Measurements from ENCODE around the gene TTC28. TPM values are rescaled to one million over a fixed set of nuclear protein-coding genes. Genes with fewer than 3 reads are reported as not detected.
"Not testable (repeated sequence)": the region's sequence is repeated elsewhere in the genome, so short reads cannot be mapped to it uniquely, and the experiment has no call there.

The TTC28 gene
- total RNA-seq, 4 donors from 2014 or later, result 35.6 to 42.6 (median 36.9) TPM

DNA sequence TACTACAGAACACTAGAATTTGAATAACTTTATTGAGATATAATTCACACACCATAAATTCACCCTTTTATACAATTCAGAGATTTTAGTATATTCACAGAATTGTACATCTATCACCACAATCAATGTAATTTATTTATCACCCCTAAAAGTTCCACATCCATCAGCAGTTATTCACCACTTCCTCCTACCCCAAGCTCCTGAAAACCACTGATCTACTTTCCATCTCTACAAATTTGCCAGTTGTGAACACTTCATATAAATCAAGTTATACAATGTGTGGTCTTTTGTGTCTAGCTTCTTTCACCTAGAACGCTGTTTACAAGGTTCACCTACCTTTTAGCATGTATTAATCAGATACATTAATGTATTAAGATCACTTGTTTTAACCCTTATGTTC lies 179.6 kb downstream of the TTC28 start:
- H3K9me3 ChIP-seq, result no peaks in the 10 kb centered on the region
- H3K27me3 ChIP-seq, result no peaks in the 10 kb centered on the region
- WGBS, result 46% methylated on average over 1 of the region's 1 CpG
- TF ChIP-seq POLR2A (IDR thresholded peaks at IDR 0.05; ENCODE audit: low read depth) (no peak), POLR2AphosphoS5 (IDR thresholded peaks at IDR 0.05) (no peak), EP300 (IDR thresholded peaks at IDR 0.05) (no peak)
- TF ChIP-seq, protein P1, sequence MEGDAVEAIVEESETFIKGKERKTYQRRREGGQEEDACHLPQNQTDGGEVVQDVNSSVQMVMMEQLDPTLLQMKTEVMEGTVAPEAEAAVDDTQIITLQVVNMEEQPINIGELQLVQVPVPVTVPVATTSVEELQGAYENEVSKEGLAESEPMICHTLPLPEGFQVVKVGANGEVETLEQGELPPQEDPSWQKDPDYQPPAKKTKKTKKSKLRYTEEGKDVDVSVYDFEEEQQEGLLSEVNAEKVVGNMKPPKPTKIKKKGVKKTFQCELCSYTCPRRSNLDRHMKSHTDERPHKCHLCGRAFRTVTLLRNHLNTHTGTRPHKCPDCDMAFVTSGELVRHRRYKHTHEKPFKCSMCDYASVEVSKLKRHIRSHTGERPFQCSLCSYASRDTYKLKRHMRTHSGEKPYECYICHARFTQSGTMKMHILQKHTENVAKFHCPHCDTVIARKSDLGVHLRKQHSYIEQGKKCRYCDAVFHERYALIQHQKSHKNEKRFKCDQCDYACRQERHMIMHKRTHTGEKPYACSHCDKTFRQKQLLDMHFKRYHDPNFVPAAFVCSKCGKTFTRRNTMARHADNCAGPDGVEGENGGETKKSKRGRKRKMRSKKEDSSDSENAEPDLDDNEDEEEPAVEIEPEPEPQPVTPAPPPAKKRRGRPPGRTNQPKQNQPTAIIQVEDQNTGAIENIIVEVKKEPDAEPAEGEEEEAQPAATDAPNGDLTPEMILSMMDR (IDR thresholded peaks at IDR 0.05), result no peak
- H3K4me1 ChIP-seq, result no peaks in the 10 kb centered on the region
- H3K4me3 ChIP-seq, result no peak overlapping the region
- intact Hi-C loops (cut with DNase I), result no loop called here
- no peaks in the 10 kb centered on the region for H3K36me3 ChIP-seq
- H3K27ac ChIP-seq (replicated peaks in 1 of 4), result no peak overlapping the region
- no peak for DNase-seq (ENCODE audit: extremely low spot score)

DNA sequence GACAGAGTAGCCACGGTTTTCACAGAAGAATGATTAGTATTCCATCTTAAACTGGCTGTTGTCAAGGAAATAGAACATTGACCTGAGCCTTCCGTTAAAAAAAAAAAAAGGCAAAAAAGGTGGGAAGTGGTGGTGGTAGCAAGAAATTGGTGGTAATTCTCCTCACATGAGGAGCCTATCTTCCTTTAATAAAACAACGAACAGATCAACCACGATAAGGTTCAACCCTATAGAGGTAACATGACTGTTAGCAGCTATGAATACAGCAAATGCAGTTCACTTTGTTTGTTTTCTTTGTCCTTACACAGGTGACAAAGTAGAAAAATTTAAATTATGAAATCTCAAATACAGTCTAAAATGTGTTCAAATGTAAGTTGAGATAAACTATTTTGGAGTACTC lies 181.6 kb downstream of the TTC28 start:
- TF ChIP-seq POLR2AphosphoS5 (IDR thresholded peaks at IDR 0.05) (no peak), EP300 (IDR thresholded peaks at IDR 0.05) (no peak), POLR2A (IDR thresholded peaks at IDR 0.05; ENCODE audit: low read depth) (no peak)
- TF ChIP-seq, protein P1 (IDR thresholded peaks at IDR 0.05), result no peak
- Histone ChIP-seq H3K27me3 (no peaks in the 10 kb centered on the region), H3K9me3 (no peaks in the 10 kb centered on the region), H3K27ac (replicated peaks in 1 of 4) (no peak overlapping the region), H3K36me3 (no peaks in the 10 kb centered on the region), H3K4me1 (no peaks in the 10 kb centered on the region), H3K4me3 (no peak overlapping the region)
- intact Hi-C loops (cut with DNase I), result no loop called here
- no peak for DNase-seq (ENCODE audit: extremely low spot score)
- WGBS, result 87% methylated on average over 4 of the region's 4 CpGs

DNA sequence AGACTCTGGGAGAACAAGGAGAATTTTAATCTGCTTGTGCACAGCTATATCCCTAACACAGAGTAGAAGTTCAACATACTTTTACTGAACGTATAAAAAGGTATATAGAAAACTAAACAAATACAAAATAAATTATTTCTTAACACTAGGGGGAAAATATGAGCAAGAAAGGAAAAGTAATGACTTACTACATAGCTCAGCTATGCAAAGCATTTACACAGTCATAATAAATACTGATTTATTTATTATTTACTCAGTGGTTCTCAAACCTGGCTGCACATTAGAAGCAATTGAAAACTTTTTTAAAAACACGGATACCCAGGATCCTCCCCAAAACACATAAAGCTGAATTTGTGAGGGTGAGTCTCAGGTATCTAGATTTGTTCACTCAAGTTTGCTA lies 182.5 kb downstream of the TTC28 start:
- Histone ChIP-seq H3K4me1 (no peaks in the 10 kb centered on the region), H3K27me3 (no peaks in the 10 kb centered on the region), H3K4me3 (no peak overlapping the region), H3K36me3 (no peaks in the 10 kb centered on the region), H3K9me3 (no peaks in the 10 kb centered on the region), H3K27ac (replicated peaks in 1 of 4) (no peak overlapping the region)
- DNase-seq (ENCODE audit: extremely low spot score), result no peak
- 80% methylated on average over 2 of the region's 2 CpGs for WGBS
- no peak for TF ChIP-seq POLR2AphosphoS5 (IDR thresholded peaks at IDR 0.05)
- TF ChIP-seq POLR2A (IDR thresholded peaks at IDR 0.05; ENCODE audit: low read depth), result no peak
- TF ChIP-seq, protein P1 (IDR thresholded peaks at IDR 0.05), result no peak
- no peak for TF ChIP-seq EP300 (IDR thresholded peaks at IDR 0.05)
- intact Hi-C loops (cut with DNase I), result no loop called here

DNA sequence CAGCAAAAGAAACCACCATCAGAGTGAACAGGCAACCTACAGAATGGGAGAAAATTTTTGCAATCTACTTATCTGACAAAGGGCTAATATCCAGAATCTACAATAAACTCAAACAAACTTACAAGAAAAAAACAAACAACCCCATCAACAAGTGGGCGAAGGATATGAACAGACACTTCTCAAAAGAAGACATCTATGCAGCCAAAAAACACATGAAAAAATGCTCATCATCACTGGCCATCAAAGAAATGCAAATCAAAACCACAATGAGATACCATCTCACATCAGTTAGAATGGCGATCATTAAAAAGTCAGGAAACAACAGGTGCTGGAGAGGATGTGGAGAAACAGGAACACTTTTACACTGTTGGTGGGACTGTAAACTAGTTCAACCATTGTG lies 188.4 kb downstream of the TTC28 start:
- H3K9me3 ChIP-seq; DNase-seq (ENCODE audit: extremely low spot score); H3K27ac ChIP-seq (replicated peaks in 1 of 4); intact Hi-C loops (cut with DNase I); H3K27me3 ChIP-seq; H3K4me3 ChIP-seq; H3K36me3 ChIP-seq; H3K4me1 ChIP-seq: not testable (repeated sequence)
- WGBS, result no CpG with 5 or more reads among the region's 2 CpGs

DNA sequence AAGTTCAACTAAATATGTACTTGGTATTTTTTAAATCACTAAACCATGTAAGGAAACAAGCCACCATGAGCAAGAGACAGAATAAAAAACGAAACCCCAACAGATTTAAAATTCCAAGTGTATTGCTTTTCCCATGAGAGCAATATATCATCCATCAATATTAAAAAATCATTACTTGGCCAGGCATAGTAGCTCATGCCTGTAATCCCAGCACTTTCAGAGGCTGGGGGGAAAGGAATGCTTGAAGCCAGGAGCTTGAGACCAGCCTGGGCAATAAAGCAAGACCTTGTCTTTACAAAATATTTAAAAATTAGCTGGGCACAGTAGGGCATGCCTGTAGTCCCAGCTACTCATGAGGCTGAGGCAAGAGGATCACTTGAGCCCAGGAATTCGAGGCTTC lies 190.8 kb downstream of the TTC28 start:
- TF ChIP-seq POLR2A (IDR thresholded peaks at IDR 0.05; ENCODE audit: low read depth) (no peak), POLR2AphosphoS5 (IDR thresholded peaks at IDR 0.05) (no peak), EP300 (IDR thresholded peaks at IDR 0.05) (no peak)
- TF ChIP-seq, protein P1 (IDR thresholded peaks at IDR 0.05), result no peak
- Histone ChIP-seq H3K4me1 (no peaks in the 10 kb centered on the region), H3K9me3 (no peaks in the 10 kb centered on the region), H3K36me3 (no peaks in the 10 kb centered on the region), H3K4me3 (no peak overlapping the region), H3K27me3 (no peaks in the 10 kb centered on the region), H3K27ac (replicated peaks in 1 of 4) (no peak overlapping the region)
- intact Hi-C loops (cut with DNase I), result no loop called here
- 69% methylated on average over 2 of the region's 2 CpGs for WGBS
- no peak for DNase-seq (ENCODE audit: extremely low spot score)

Measured in esophagus muscularis mucosa (tissue), 4 donors.